Epidermal melanocyte (primary cell): ENCODE measurements around the gene RARS2.
"Not testable (repeated sequence)": the region's sequence is repeated elsewhere in the genome, so short reads cannot be mapped to it uniquely, and the experiment has no call there.

Experiments
- DNase-seq: peaks from one replicate; pipeline ENCODE4 v3.0.0; 2011; ENCODE audit warnings: low spot score; ENCODE audit not compliant: insufficient read length

Gene RARS2

GRCh38 chr6:87501809-87502572 lies 87.8 kb downstream of the RARS2 start:
- DNase-seq: no peak

- DNase-seq: no peak
These were observed 91.7 kb downstream of the RARS2 start for GRCh38 chr6:87498048-87498447.

- no peak for DNase-seq
These were observed 94.9 kb downstream of the RARS2 start for GRCh38 chr6:87494761-87495422.

DNA sequence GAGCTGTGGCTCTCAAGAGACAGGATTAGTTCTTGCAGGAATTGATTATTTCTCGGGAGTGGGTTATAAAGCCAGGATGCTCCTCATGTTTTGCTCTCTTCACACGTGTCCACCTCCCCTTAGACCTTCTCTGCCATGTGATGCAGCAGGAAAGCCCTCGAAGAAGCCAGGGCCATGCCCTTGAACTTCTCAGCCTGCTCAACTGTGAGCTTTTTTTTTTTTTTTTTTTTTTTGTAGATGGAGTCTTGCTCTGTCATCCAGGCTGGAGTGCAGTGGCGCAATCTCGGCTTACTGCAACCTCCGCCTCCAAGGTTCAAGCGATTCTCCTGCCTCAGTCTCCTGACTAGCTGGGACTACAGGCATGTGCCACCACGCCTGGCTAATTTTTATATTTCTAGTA lies 100.5 kb downstream of the RARS2 start:
- DNase-seq: not testable (repeated sequence)

- DNase-seq: no peak
These were observed 102.2 kb downstream of the RARS2 start for GRCh38 chr6:87487555-87487954.

- DNase-seq: no peak
These were observed 105.3 kb downstream of the RARS2 start for GRCh38 chr6:87484491-87484890.

DNA sequence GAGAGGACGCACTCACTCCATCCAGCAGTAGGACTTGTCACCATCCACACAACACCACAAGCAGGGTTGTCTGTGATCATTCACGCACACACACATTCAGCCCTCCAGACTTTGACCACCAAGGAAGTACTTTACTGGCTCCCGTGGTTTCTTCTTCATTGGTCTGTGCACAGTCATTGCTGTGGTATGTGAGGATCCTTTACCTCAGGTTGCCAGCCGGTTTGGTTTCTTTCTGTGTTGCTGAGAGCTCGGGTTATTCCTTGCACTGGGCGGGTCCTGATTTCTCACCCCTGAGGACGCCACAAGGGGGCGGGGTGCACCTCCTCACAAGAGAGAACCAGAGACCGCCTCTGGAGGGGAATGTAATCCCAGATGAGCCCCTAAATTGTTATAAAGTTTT lies 105.9 kb downstream of the RARS2 start:
- DNase-seq: no peak

DNA sequence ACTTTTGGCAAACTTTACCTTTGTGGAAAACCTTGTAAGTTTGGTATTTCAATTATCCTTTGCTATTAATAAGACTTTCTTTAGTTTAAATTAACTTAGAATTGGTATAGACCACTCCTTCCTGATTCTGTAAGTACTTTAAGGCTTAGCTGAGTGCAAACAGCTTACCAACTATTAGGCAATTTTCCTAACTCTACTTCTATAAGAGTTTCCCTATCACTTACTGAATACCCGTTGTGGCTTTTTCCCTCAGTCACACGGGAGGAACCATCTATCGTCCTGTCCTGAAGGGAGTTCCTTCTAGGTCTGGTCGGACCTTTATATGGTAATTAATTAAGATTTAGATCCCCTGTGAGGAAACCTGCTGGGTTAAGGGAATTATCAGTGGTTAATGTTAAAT lies 107.4 kb downstream of the RARS2 start:
- DNase-seq: no peak

- DNase-seq: no peak
These were observed 107.9 kb downstream of the RARS2 start for GRCh38 chr6:87481931-87482330.

GRCh38 chr6:87473419-87473903 lies 116.3 kb downstream of the RARS2 start:
- DNase-seq: no peak

DNA sequence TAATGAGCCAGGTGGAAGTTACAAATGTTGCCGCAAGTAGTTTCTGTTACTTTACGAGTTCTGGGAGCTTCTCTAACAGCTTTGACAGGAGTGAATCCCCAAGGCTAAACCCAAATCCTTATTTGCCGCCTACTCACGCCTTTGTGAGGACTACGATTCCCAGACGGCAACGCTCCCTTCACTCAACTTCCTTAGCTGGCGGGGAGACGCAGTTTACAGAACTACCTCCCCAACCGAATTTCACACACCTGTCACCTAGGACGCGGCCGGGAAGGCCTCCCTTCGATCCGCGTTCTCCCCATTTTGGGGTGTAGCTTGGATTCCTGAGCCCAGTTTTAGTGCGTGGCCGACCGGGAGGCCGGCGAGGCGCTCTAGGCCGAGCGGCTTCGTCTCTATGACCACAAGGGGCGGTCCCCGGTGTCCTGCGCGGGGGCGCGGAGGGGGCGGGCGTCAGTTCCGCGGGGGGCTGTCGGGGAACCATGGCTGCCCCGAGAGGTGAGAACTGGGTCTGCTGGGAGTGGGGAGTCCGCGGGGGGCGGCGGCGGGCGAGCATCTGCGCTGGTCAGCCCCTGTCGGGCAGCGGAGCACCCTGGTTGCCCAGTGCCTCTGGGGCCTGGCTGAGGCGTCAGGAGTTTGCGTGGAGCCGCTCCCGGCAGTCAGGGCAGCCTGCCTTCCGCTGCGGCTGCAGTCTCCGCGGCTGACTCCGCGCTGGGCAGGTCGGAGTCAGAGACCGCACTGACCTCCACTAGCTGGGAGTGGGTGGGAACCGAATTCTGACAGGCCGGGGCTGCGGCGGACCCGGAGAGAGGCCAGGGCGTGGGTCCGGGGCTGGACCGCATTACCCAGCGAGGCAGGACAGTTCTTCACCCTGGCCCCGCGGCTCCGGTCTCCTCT lies 117.0 kb downstream of the RARS2 start, which contains the start of gene SLC35A1:
Gene SLC35A1, plus strand, starts transcription at position 450 of the 894 bp plus-strand sequence. Its CDS starts 30 bp downstream, at position 480.
- peak; percentile 66 for DNase-seq

DNA sequence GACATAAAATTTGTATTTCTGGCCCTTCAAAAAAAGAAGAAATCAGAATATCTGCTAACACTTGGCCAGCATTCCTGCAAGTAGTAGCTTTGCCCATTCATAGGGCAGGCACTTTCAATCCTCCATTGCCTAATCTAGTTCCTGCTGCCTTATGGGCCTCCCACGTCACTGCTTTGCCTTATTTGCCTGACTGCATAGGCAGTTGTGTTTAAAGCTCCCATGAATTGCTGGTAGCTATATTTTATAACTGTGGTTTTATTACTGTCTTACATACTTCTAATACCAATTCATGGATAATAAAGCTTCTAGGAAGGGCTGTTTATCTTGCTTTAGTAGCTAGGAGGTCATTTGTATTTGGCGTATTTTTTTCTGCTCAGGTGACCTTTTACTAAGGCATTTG lies 124.7 kb downstream of the RARS2 start:
- no peak for DNase-seq
